ENCODE data around the gene OR5A1.

GRCh38 chr11:59426361-59427067 lies 9.8 kb upstream of the OR5A1 start, which contains the start of gene OR5A2:
- TF ChIP-seq POLR2A (IDR thresholded peaks at IDR 0.05) (no peak), CTCF (IDR thresholded peaks at IDR 0.05) (no peak)

All from uterus (tissue), 2 donors.